ENCODE measurements around the gene PROM2. TPM values are rescaled to one million over a fixed set of nuclear protein-coding genes. Genes with fewer than 3 reads are reported as not detected.

The PROM2 gene
- polyA plus RNA-seq (2013, experiment 1 of 2), result 2.9 TPM
- 3.7 TPM for polyA plus RNA-seq (2013, experiment 2 of 2)

- peaks cover 5% of the 10 kb centered on the region for H3K4me1 ChIP-seq (ENCODE audit: control insufficient read depth, low read depth, low read length)
- no peak within 1 kb of the TSS for H2AK5ac ChIP-seq (ENCODE audit: low read length)
- H3K27ac ChIP-seq (ENCODE audit: low read depth, low read length), result no peak within 1 kb of the TSS
- no CpG with 5 or more reads among the region's 17 CpGs for WGBS (ENCODE audit: extremely low coverage, insufficient coverage, low lambda C conversion rate)
- no peaks in the 10 kb centered on the region for H3K36me3 ChIP-seq (ENCODE audit: control insufficient read depth, insufficient read depth, low read length)
- no peaks in the 10 kb centered on the region for H3K79me1 ChIP-seq (ENCODE audit: low read length)
- no peak within 1 kb of the TSS for H3K4me2 ChIP-seq (ENCODE audit: low read length)
- H2BK120ac ChIP-seq (ENCODE audit: low read depth, low read length), result no peak within 1 kb of the TSS
- H4K8ac ChIP-seq (ENCODE audit: low read depth, low read length), result no peak within 1 kb of the TSS
- DNase-seq, result peak; percentile 89
- H2BK5ac ChIP-seq (ENCODE audit: low read length), result no peak within 1 kb of the TSS
- H2BK15ac ChIP-seq (replicated peaks; ENCODE audit: low read depth), result no peak within 1 kb of the TSS
- H3K23ac ChIP-seq (ENCODE audit: low read length), result no peak within 1 kb of the TSS
- no peaks in the 10 kb centered on the region for H3K79me2 ChIP-seq (ENCODE audit: control insufficient read depth, insufficient read depth, low read length)
- H3K18ac ChIP-seq (ENCODE audit: low read length), result no peak within 1 kb of the TSS
- no peak within 1 kb of the TSS for H3K4me3 ChIP-seq (ENCODE audit: low read length)
- no peaks in the 10 kb centered on the region for H3K27me3 ChIP-seq (ENCODE audit: insufficient read depth, low read length, poor library complexity)
- no peak within 1 kb of the TSS for H3K4ac ChIP-seq (ENCODE audit: low read depth, low read length)
- no peak within 1 kb of the TSS for H3K9ac ChIP-seq (ENCODE audit: low read length)
- H4K5ac ChIP-seq (ENCODE audit: low read length), result no peak within 1 kb of the TSS
- H3K56ac ChIP-seq (ENCODE audit: low read length), result peak within 1 kb of the TSS; percentile 44
Measured at GRCh38 chr2:95274291-95275150, at the start of gene PROM2. Gene PROM2 (plus strand): TSS chr2:95274449. CDS start chr2:95274586, 137 bp downstream.

GRCh38 chr2:95225658-95226057 is 48.6 kb upstream of the PROM2 start:
- Histone ChIP-seq H2BK120ac (ENCODE audit: low read depth, low read length) (no peak overlapping the region), H3K79me1 (ENCODE audit: low read length) (no peaks in the 10 kb centered on the region), H3K4ac (ENCODE audit: low read depth, low read length) (no peak overlapping the region), H3K18ac (ENCODE audit: low read length) (no peak overlapping the region), H3K27me3 (ENCODE audit: insufficient read depth, low read length, poor library complexity) (no peaks in the 10 kb centered on the region), H3K79me2 (ENCODE audit: control insufficient read depth, insufficient read depth, low read length) (no peaks in the 10 kb centered on the region), H3K4me1 (ENCODE audit: control insufficient read depth, low read depth, low read length) (no peaks in the 10 kb centered on the region), H3K4me2 (ENCODE audit: low read length) (no peak overlapping the region), H3K56ac (ENCODE audit: low read length) (no peak overlapping the region), H3K4me3 (ENCODE audit: low read length) (no peak overlapping the region), H3K23ac (ENCODE audit: low read length) (no peak overlapping the region), H4K5ac (ENCODE audit: low read length) (no peak overlapping the region), H2AK5ac (ENCODE audit: low read length) (no peak overlapping the region), H3K27ac (ENCODE audit: low read depth, low read length) (no peak overlapping the region), H2BK15ac (replicated peaks; ENCODE audit: low read depth) (no peak overlapping the region), H3K36me3 (ENCODE audit: control insufficient read depth, insufficient read depth, low read length) (no peaks in the 10 kb centered on the region), H2BK5ac (ENCODE audit: low read length) (no peak overlapping the region), H3K9ac (ENCODE audit: low read length) (no peak overlapping the region), H4K8ac (ENCODE audit: low read depth, low read length) (no peak overlapping the region)
- no peak for DNase-seq

GRCh38 chr2:95231723-95232122 is 42.5 kb upstream of the PROM2 start:
- no CpG with 5 or more reads among the region's 3 CpGs for WGBS (ENCODE audit: extremely low coverage, insufficient coverage, low lambda C conversion rate)

GRCh38 chr2:95232232-95232631 is 42.0 kb upstream of the PROM2 start:
- Histone ChIP-seq H3K79me1 (ENCODE audit: low read length) (no peaks in the 10 kb centered on the region), H4K5ac (ENCODE audit: low read length) (no peak overlapping the region), H3K27ac (ENCODE audit: low read depth, low read length) (no peak overlapping the region), H3K23ac (ENCODE audit: low read length) (no peak overlapping the region), H3K4me1 (ENCODE audit: control insufficient read depth, low read depth, low read length) (no peaks in the 10 kb centered on the region), H2BK120ac (ENCODE audit: low read depth, low read length) (no peak overlapping the region), H3K56ac (ENCODE audit: low read length) (no peak overlapping the region), H3K27me3 (ENCODE audit: insufficient read depth, low read length, poor library complexity) (no peaks in the 10 kb centered on the region), H2BK15ac (replicated peaks; ENCODE audit: low read depth) (no peak overlapping the region), H3K4me2 (ENCODE audit: low read length) (no peak overlapping the region), H3K36me3 (ENCODE audit: control insufficient read depth, insufficient read depth, low read length) (no peaks in the 10 kb centered on the region), H3K4ac (ENCODE audit: low read depth, low read length) (no peak overlapping the region), H2BK5ac (ENCODE audit: low read length) (no peak overlapping the region), H2AK5ac (ENCODE audit: low read length) (no peak overlapping the region), H3K18ac (ENCODE audit: low read length) (no peak overlapping the region), H3K79me2 (ENCODE audit: control insufficient read depth, insufficient read depth, low read length) (no peaks in the 10 kb centered on the region), H4K8ac (ENCODE audit: low read depth, low read length) (no peak overlapping the region), H3K9ac (ENCODE audit: low read length) (no peak overlapping the region), H3K4me3 (ENCODE audit: low read length) (no peak overlapping the region)
- WGBS (ENCODE audit: extremely low coverage, insufficient coverage, low lambda C conversion rate), result no CpG with 5 or more reads among the region's 1 CpG
- no peak for DNase-seq

More at GRCh38 chr2:95231723-95232122, 42.5 kb upstream of the PROM2 start:
- no peaks in the 10 kb centered on the region for H3K4me1 ChIP-seq (ENCODE audit: control insufficient read depth, low read depth, low read length)
- H2BK120ac ChIP-seq (ENCODE audit: low read depth, low read length), result no peak overlapping the region
- H3K23ac ChIP-seq (ENCODE audit: low read length), result no peak overlapping the region
- no peaks in the 10 kb centered on the region for H3K79me1 ChIP-seq (ENCODE audit: low read length)
- no peak overlapping the region for H3K9ac ChIP-seq (ENCODE audit: low read length)
- H3K4ac ChIP-seq (ENCODE audit: low read depth, low read length), result no peak overlapping the region
- no peak overlapping the region for H4K5ac ChIP-seq (ENCODE audit: low read length)
- H3K27me3 ChIP-seq (ENCODE audit: insufficient read depth, low read length, poor library complexity), result no peaks in the 10 kb centered on the region
- no peak overlapping the region for H3K4me3 ChIP-seq (ENCODE audit: low read length)
- no peak overlapping the region for H2AK5ac ChIP-seq (ENCODE audit: low read length)
- no peak overlapping the region for H3K56ac ChIP-seq (ENCODE audit: low read length)
- no peak overlapping the region for H3K18ac ChIP-seq (ENCODE audit: low read length)
- no peaks in the 10 kb centered on the region for H3K79me2 ChIP-seq (ENCODE audit: control insufficient read depth, insufficient read depth, low read length)
- H3K4me2 ChIP-seq (ENCODE audit: low read length), result no peak overlapping the region
- H2BK15ac ChIP-seq (replicated peaks; ENCODE audit: low read depth), result no peak overlapping the region
- no peak overlapping the region for H3K27ac ChIP-seq (ENCODE audit: low read depth, low read length)
- no peak overlapping the region for H4K8ac ChIP-seq (ENCODE audit: low read depth, low read length)
- no peaks in the 10 kb centered on the region for H3K36me3 ChIP-seq (ENCODE audit: control insufficient read depth, insufficient read depth, low read length)
- no peak overlapping the region for H2BK5ac ChIP-seq (ENCODE audit: low read length)
- peak; percentile 90 for DNase-seq

GRCh38 chr2:95234286-95234785 is 39.9 kb upstream of the PROM2 start:
- Histone ChIP-seq H3K4me1 (ENCODE audit: control insufficient read depth, low read depth, low read length) (no peaks in the 10 kb centered on the region), H3K4me3 (ENCODE audit: low read length) (no peak overlapping the region), H3K36me3 (ENCODE audit: control insufficient read depth, insufficient read depth, low read length) (no peaks in the 10 kb centered on the region), H4K5ac (ENCODE audit: low read length) (no peak overlapping the region), H3K79me1 (ENCODE audit: low read length) (no peaks in the 10 kb centered on the region), H3K18ac (ENCODE audit: low read length) (no peak overlapping the region), H3K4me2 (ENCODE audit: low read length) (no peak overlapping the region), H2BK5ac (ENCODE audit: low read length) (no peak overlapping the region), H3K79me2 (ENCODE audit: control insufficient read depth, insufficient read depth, low read length) (no peaks in the 10 kb centered on the region), H2AK5ac (ENCODE audit: low read length) (no peak overlapping the region), H3K27me3 (ENCODE audit: insufficient read depth, low read length, poor library complexity) (no peaks in the 10 kb centered on the region), H4K8ac (ENCODE audit: low read depth, low read length) (no peak overlapping the region), H2BK120ac (ENCODE audit: low read depth, low read length) (no peak overlapping the region), H3K27ac (ENCODE audit: low read depth, low read length) (no peak overlapping the region), H2BK15ac (replicated peaks; ENCODE audit: low read depth) (no peak overlapping the region), H3K56ac (ENCODE audit: low read length) (no peak overlapping the region), H3K4ac (ENCODE audit: low read depth, low read length) (no peak overlapping the region), H3K23ac (ENCODE audit: low read length) (no peak overlapping the region), H3K9ac (ENCODE audit: low read length) (no peak overlapping the region)
- WGBS (ENCODE audit: extremely low coverage, insufficient coverage, low lambda C conversion rate), result no CpG with 5 or more reads among the region's 5 CpGs
- no peak for DNase-seq
